HEK293 (cell line): ENCODE measurements around the gene DPT.
A peak's percentile ranks its signal among the peaks of the same experiment; 100 is the strongest.

Source experiments
- GLI4 ChIP-seq: fragments of 450-650 bp; formaldehyde crosslinking; IDR thresholded peaks from 2 replicates; pipeline ENCODE4 v1.5.1; 2016; ENCODE audit warnings: missing biosample characterization, missing genetic modification characterization
- IKZF3 ChIP-seq: fragments of 450-650 bp; IDR thresholded peaks from 2 replicates; pipeline ENCODE4 v1.5.0; 2018; ENCODE audit warnings: missing biosample characterization, mild to moderate bottlenecking, missing genetic modification characterization, moderate library complexity
- KLF1 ChIP-seq: fragments of 450-650 bp; formaldehyde crosslinking; IDR thresholded peaks from 2 replicates; pipeline ENCODE4 v1.5.1; 2016; ENCODE audit warnings: missing biosample characterization, missing genetic modification characterization
- RBAK ChIP-seq: fragments of 450-650 bp; formaldehyde crosslinking; IDR thresholded peaks from 2 replicates; pipeline ENCODE4 v1.5.1; 2016; ENCODE audit warnings: missing biosample characterization, missing genetic modification characterization
- REPIN1 ChIP-seq: fragments of 450-650 bp; formaldehyde crosslinking; IDR thresholded peaks from 2 replicates; pipeline ENCODE4 v1.5.1; 2017; ENCODE audit warnings: missing biosample characterization, missing genetic modification characterization, low read depth
- ZBTB17 ChIP-seq: fragments of 450-650 bp; formaldehyde crosslinking; IDR thresholded peaks from 2 replicates; pipeline ENCODE4 v1.5.1; 2016; ENCODE audit warnings: missing biosample characterization, missing genetic modification characterization
- ZBTB8A ChIP-seq: fragments of 450-650 bp; formaldehyde crosslinking; IDR thresholded peaks from 2 replicates; pipeline ENCODE4 v1.5.1; 2016; ENCODE audit warnings: missing biosample characterization, missing genetic modification characterization
- ZFP3 ChIP-seq: fragments of 450-650 bp; formaldehyde crosslinking; IDR thresholded peaks from 2 replicates; pipeline ENCODE4 v1.5.1; 2016; ENCODE audit warnings: low read depth, missing biosample characterization, missing genetic modification characterization
- ZFP37 ChIP-seq: fragments of 450-650 bp; formaldehyde crosslinking; IDR thresholded peaks from 2 replicates; pipeline ENCODE4 v1.5.1; 2016; ENCODE audit warnings: missing biosample characterization, missing genetic modification characterization
- ZNF112 ChIP-seq: fragments of 450-650 bp; formaldehyde crosslinking; IDR thresholded peaks from 2 replicates; pipeline ENCODE4 v1.5.0; 2017; ENCODE audit warnings: missing biosample characterization, missing genetic modification characterization
- ZNF16 ChIP-seq: fragments of 450-650 bp; formaldehyde crosslinking; IDR thresholded peaks from 2 replicates; pipeline ENCODE4 v1.5.1; 2016; ENCODE audit warnings: low read depth, missing biosample characterization, missing genetic modification characterization
- ZNF211 ChIP-seq: fragments of 450-650 bp; formaldehyde crosslinking; IDR thresholded peaks from 2 replicates; pipeline ENCODE4 v1.5.1; 2016; ENCODE audit warnings: low read depth, missing biosample characterization, missing genetic modification characterization
- ZNF391 ChIP-seq: fragments of 450-650 bp; formaldehyde crosslinking; IDR thresholded peaks from 2 replicates; pipeline ENCODE4 v1.5.1; 2016; ENCODE audit warnings: low read depth, missing biosample characterization, missing genetic modification characterization, borderline replicate concordance
- ZNF394 ChIP-seq: fragments of 450-650 bp; formaldehyde crosslinking; IDR thresholded peaks from 2 replicates; pipeline ENCODE4 v1.5.1; 2016; ENCODE audit warnings: missing biosample characterization, missing genetic modification characterization, mild to moderate bottlenecking, moderate library complexity, borderline replicate concordance
- ZNF423 ChIP-seq: fragments of 450-650 bp; formaldehyde crosslinking; IDR thresholded peaks from 2 replicates; pipeline ENCODE4 v1.5.1; 2016; ENCODE audit warnings: missing biosample characterization, missing genetic modification characterization
- ZNF48 ChIP-seq: fragments of 450-650 bp; formaldehyde crosslinking; IDR thresholded peaks from 2 replicates; pipeline ENCODE4 v1.5.1; 2016; ENCODE audit warnings: missing biosample characterization, missing genetic modification characterization
- ZNF529 ChIP-seq: fragments of 450-650 bp; formaldehyde crosslinking; IDR thresholded peaks from 2 replicates; pipeline ENCODE4 v1.5.1; 2017; ENCODE audit warnings: missing genetic modification characterization, missing biosample characterization; ENCODE audit not compliant: insufficient replicate concordance
- ZNF600 ChIP-seq: fragments of 450-650 bp; formaldehyde crosslinking; IDR thresholded peaks from 2 replicates; pipeline ENCODE4 v1.5.1; 2016; ENCODE audit warnings: missing biosample characterization, missing genetic modification characterization
- ZNF623 ChIP-seq: fragments of 450-650 bp; formaldehyde crosslinking; IDR thresholded peaks from 2 replicates; pipeline ENCODE4 v1.5.1; 2016; ENCODE audit warnings: missing biosample characterization, missing genetic modification characterization
- ZNF830 ChIP-seq: fragments of 450-650 bp; IDR thresholded peaks from 2 replicates; pipeline ENCODE4 v1.5.0; 2018; ENCODE audit warnings: missing biosample characterization, missing genetic modification characterization, low read depth, mild to moderate bottlenecking, moderate library complexity
- ZSCAN23 ChIP-seq: fragments of 450-650 bp; formaldehyde crosslinking; IDR thresholded peaks from 2 replicates; pipeline ENCODE4 v1.5.1; 2016; ENCODE audit warnings: missing biosample characterization, missing genetic modification characterization
- TF ChIP-seq, protein P1 (sequence below): fragments of 450-650 bp; formaldehyde crosslinking; IDR thresholded peaks from 2 replicates; pipeline ENCODE4 v1.5.1; 2016; ENCODE audit warnings: missing biosample characterization, missing genetic modification characterization
- TF ChIP-seq, protein P2 (sequence below): fragments of 450-650 bp; formaldehyde crosslinking; IDR thresholded peaks from 2 replicates; pipeline ENCODE4 v1.5.1; 2017; ENCODE audit warnings: missing biosample characterization, missing genetic modification characterization
- TF ChIP-seq, protein P3 (sequence below): fragments of 450-650 bp; formaldehyde crosslinking; IDR thresholded peaks from 2 replicates; pipeline ENCODE4 v1.5.1; 2016; ENCODE audit warnings: missing biosample characterization, missing genetic modification characterization
- TF ChIP-seq, protein P4 (sequence below): fragments of 450-650 bp; formaldehyde crosslinking; IDR thresholded peaks from 2 replicates; pipeline ENCODE4 v1.5.1; 2016; ENCODE audit warnings: missing biosample characterization, missing genetic modification characterization
- TF ChIP-seq, protein P5 (sequence below): fragments of 450-650 bp; formaldehyde crosslinking; IDR thresholded peaks from 2 replicates; pipeline ENCODE4 v1.5.1; 2016; ENCODE audit warnings: missing biosample characterization, missing genetic modification characterization
- TF ChIP-seq, protein P6 (sequence below): fragments of 450-650 bp; formaldehyde crosslinking; IDR thresholded peaks from 2 replicates; pipeline ENCODE4 v1.5.1; 2016; ENCODE audit warnings: missing biosample characterization, missing genetic modification characterization
- TF ChIP-seq, protein P7 (sequence below): fragments of 450-650 bp; formaldehyde crosslinking; IDR thresholded peaks from 2 replicates; pipeline ENCODE4 v1.5.1; 2016; ENCODE audit warnings: missing biosample characterization, missing genetic modification characterization

DPT gene

DNA sequence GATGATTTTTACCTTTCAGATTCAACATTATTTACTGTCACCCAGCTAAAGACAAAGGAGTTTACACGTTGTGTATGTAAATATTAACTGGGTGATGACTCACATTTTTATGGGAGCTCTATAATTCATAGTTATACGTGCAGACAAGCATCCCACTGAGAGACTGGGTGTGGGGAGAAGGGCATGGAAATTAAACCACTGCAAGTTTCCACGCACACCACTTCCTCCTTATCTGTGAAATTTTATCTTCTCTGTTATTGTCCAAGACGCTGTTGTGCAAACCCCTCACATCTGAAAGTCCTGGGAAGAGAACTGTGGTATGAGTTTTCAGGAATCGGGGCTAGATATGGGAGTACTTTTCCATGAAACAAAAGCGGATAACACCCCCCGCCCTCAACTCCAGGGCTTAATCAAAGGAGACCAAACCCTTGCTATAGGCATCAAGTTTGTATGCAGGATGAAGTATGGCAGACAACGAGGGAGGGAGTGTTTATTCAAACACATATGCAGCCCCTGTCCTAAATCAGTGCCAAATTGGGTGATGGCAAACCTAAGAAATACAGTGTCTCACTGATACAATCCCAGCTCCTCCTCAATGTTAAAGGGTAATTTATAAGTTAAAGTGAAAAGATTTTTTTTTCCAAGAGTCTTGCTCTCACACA is 23.3 kb upstream of the DPT start (continued):
- no peak; the same call in 1 of the 2 replicates for TF ChIP-seq ZNF394
- TF ChIP-seq, protein P1, sequence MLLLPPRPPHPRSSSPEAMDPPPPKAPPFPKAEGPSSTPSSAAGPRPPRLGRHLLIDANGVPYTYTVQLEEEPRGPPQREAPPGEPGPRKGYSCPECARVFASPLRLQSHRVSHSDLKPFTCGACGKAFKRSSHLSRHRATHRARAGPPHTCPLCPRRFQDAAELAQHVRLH, result 0 out of 2 replicates have a peak, but pooled peaks have one; percentile 23
- TF ChIP-seq IKZF3 (tag by site-specific recombination), result peak; percentile 87
- TF ChIP-seq, protein P2, sequence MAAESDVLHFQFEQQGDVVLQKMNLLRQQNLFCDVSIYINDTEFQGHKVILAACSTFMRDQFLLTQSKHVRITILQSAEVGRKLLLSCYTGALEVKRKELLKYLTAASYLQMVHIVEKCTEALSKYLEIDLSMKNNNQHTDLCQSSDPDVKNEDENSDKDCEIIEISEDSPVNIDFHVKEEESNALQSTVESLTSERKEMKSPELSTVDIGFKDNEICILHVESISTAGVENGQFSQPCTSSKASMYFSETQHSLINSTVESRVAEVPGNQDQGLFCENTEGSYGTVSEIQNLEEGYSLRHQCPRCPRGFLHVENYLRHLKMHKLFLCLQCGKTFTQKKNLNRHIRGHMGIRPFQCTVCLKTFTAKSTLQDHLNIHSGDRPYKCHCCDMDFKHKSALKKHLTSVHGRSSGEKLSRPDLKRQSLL, result peak; percentile 59; the same call in 1 of the 2 replicates
- TF ChIP-seq, protein P3, sequence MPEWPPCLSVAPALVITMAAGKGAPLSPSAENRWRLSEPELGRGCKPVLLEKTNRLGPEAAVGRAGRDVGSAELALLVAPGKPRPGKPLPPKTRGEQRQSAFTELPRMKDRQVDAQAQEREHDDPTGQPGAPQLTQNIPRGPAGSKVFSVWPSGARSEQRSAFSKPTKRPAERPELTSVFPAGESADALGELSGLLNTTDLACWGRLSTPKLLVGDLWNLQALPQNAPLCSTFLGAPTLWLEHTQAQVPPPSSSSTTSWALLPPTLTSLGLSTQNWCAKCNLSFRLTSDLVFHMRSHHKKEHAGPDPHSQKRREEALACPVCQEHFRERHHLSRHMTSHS (tag by site-specific recombination), result peak; percentile 79
- TF ChIP-seq, protein P4, sequence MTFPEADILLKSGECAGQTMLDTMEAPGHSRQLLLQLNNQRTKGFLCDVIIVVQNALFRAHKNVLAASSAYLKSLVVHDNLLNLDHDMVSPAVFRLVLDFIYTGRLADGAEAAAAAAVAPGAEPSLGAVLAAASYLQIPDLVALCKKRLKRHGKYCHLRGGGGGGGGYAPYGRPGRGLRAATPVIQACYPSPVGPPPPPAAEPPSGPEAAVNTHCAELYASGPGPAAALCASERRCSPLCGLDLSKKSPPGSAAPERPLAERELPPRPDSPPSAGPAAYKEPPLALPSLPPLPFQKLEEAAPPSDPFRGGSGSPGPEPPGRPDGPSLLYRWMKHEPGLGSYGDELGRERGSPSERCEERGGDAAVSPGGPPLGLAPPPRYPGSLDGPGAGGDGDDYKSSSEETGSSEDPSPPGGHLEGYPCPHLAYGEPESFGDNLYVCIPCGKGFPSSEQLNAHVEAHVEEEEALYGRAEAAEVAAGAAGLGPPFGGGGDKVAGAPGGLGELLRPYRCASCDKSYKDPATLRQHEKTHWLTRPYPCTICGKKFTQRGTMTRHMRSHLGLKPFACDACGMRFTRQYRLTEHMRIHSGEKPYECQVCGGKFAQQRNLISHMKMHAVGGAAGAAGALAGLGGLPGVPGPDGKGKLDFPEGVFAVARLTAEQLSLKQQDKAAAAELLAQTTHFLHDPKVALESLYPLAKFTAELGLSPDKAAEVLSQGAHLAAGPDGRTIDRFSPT, result no peak
- no peak for TF ChIP-seq ZNF391
- TF ChIP-seq ZSCAN23, result no peak
- TF ChIP-seq ZNF16, result no peak
- TF ChIP-seq ZBTB17, result no peak
- TF ChIP-seq ZBTB8A (tag by site-specific recombination), result no peak
- TF ChIP-seq, protein P5, sequence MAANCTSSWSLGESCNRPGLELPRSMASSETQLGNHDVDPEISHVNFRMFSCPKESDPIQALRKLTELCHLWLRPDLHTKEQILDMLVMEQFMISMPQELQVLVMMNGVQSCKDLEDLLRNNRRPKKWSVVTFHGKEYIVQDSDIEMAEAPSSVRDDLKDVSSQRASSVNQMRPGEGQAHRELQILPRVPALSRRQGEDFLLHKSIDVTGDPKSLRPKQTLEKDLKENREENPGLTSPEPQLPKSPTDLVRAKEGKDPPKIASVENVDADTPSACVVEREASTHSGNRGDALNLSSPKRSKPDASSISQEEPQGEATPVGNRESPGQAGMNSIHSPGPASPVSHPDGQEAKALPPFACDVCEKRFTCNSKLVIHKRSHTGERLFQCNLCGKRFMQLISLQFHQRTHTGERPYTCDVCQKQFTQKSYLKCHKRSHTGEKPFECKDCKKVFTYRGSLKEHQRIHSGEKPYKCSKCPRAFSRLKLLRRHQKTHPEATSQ (tag by site-specific recombination), result no peak
- no peak for TF ChIP-seq ZNF211 (tag by site-specific recombination)
- no peak for TF ChIP-seq REPIN1 (tag by site-specific recombination)
- no peak for TF ChIP-seq ZNF623 (tag by site-specific recombination)
- TF ChIP-seq, protein P6, sequence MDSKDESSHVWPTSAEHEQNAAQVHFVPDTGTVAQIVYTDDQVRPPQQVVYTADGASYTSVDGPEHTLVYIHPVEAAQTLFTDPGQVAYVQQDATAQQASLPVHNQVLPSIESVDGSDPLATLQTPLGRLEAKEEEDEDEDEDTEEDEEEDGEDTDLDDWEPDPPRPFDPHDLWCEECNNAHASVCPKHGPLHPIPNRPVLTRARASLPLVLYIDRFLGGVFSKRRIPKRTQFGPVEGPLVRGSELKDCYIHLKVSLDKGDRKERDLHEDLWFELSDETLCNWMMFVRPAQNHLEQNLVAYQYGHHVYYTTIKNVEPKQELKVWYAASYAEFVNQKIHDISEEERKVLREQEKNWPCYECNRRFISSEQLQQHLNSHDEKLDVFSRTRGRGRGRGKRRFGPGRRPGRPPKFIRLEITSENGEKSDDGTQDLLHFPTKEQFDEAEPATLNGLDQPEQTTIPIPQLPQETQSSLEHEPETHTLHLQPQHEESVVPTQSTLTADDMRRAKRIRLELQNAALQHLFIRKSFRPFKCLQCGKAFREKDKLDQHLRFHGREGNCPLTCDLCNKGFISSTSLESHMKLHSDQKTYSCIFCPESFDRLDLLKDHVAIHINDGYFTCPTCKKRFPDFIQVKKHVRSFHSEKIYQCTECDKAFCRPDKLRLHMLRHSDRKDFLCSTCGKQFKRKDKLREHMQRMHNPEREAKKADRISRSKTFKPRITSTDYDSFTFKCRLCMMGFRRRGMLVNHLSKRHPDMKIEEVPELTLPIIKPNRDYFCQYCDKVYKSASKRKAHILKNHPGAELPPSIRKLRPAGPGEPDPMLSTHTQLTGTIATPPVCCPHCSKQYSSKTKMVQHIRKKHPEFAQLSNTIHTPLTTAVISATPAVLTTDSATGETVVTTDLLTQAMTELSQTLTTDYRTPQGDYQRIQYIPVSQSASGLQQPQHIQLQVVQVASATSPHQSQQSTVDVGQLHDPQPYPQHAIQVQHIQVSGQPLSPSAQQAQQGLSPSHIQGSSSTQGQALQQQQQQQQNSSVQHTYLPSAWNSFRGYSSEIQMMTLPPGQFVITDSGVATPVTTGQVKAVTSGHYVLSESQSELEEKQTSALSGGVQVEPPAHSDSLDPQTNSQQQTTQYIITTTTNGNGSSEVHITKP (tag by site-specific recombination), result peak; percentile 33; the same call in 1 of the 2 replicates
- TF ChIP-seq RBAK (tag by site-specific recombination), result no peak
- TF ChIP-seq ZNF112 (tag by site-specific recombination), result no peak
- no peak for TF ChIP-seq GLI4 (tag by site-specific recombination)
- no peak for TF ChIP-seq ZNF529
- TF ChIP-seq ZFP37 (tag by site-specific recombination), result no peak
- TF ChIP-seq KLF1 (tag by site-specific recombination), result peak; percentile 58
- no peak for TF ChIP-seq ZFP3
- no peak for TF ChIP-seq ZNF48 (tag by site-specific recombination)
- no peak for TF ChIP-seq ZNF600 (tag by site-specific recombination)
- no peak for TF ChIP-seq ZNF830 (tag by site-specific recombination)
- TF ChIP-seq, protein P7, sequence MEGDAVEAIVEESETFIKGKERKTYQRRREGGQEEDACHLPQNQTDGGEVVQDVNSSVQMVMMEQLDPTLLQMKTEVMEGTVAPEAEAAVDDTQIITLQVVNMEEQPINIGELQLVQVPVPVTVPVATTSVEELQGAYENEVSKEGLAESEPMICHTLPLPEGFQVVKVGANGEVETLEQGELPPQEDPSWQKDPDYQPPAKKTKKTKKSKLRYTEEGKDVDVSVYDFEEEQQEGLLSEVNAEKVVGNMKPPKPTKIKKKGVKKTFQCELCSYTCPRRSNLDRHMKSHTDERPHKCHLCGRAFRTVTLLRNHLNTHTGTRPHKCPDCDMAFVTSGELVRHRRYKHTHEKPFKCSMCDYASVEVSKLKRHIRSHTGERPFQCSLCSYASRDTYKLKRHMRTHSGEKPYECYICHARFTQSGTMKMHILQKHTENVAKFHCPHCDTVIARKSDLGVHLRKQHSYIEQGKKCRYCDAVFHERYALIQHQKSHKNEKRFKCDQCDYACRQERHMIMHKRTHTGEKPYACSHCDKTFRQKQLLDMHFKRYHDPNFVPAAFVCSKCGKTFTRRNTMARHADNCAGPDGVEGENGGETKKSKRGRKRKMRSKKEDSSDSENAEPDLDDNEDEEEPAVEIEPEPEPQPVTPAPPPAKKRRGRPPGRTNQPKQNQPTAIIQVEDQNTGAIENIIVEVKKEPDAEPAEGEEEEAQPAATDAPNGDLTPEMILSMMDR, result no peak
- TF ChIP-seq ZNF423 (tag by site-specific recombination), result no peak
